ENCODE results near the gene LY6G6F.

- TF ChIP-seq POLR2A (IDR thresholded peaks at IDR 0.05) (no peak), CTCF (IDR thresholded peaks at IDR 0.05) (no peak)
Measured at GRCh38 chr6:31659649-31660380, 46.9 kb upstream of the LY6G6F start.
